Loucy (cell line): ENCODE results near the gene ACADS.

Experiments used
- EZH2phosphoT487 ChIP-seq: fragments of 200-600 bp; IDR thresholded peaks from 2 replicates; pipeline ENCODE4 v1.6.1; 2018; ENCODE audit warnings: antibody characterized with exemption, mild to moderate bottlenecking, moderate library complexity, borderline replicate concordance
- TF ChIP-seq, protein P1 (sequence below): fragments of 200-600 bp; sonication (generic); conservative IDR thresholded peaks from 2 replicates; pipeline ENCODE4 v1.5.1; 2014; ENCODE audit warnings: mild to moderate bottlenecking, antibody characterized with exemption, low read length

DNA sequence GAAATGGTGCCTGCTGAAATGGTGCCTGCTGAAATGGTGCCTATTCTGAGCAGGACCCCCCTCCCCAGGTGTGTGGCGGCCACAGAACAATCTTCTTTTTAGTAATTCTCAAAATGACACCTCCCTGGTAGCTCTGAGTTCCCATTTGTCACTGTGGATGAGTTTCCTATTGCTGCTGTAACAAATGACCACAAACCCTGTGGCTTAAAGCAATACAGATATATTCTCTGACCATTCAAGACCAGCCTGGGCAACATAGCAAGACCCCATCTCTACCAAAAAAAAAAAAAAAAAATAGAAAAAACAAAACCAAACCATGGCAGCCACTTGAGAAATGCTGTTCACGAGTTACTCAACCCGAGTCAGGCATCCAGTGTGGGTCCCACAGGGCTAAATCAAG lies 7.9 kb downstream of the ACADS start:
- TF ChIP-seq, protein P1, sequence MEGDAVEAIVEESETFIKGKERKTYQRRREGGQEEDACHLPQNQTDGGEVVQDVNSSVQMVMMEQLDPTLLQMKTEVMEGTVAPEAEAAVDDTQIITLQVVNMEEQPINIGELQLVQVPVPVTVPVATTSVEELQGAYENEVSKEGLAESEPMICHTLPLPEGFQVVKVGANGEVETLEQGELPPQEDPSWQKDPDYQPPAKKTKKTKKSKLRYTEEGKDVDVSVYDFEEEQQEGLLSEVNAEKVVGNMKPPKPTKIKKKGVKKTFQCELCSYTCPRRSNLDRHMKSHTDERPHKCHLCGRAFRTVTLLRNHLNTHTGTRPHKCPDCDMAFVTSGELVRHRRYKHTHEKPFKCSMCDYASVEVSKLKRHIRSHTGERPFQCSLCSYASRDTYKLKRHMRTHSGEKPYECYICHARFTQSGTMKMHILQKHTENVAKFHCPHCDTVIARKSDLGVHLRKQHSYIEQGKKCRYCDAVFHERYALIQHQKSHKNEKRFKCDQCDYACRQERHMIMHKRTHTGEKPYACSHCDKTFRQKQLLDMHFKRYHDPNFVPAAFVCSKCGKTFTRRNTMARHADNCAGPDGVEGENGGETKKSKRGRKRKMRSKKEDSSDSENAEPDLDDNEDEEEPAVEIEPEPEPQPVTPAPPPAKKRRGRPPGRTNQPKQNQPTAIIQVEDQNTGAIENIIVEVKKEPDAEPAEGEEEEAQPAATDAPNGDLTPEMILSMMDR: no peak
- TF ChIP-seq EZH2phosphoT487: no peak
